Uterus (tissue), 2 donors: ENCODE data around the gene PREB.

Experiments
- CTCF ChIP-seq, 4 experiments: fragments of 200-600 bp in 2 of 4; fragments of 450-650 bp in 2 of 4; sonication (generic) in 2 of 4; IDR thresholded peaks; one replicate each; pipeline ENCODE4 v1.5.1; 2016 to 2019; ENCODE audit warnings: antibody characterized with exemption in 4 of 4, mild to moderate bottlenecking in 2 of 4, moderate library complexity in 1 of 4
- POLR2A ChIP-seq, 2 donors: fragments of 450-650 bp; IDR thresholded peaks; one replicate each; pipeline ENCODE4 v1.6.1; 2016; ENCODE audit warnings: antibody characterized with exemption in 2 of 2, mild to moderate bottlenecking in 1 of 2, moderate library complexity in 1 of 2

- TF ChIP-seq CTCF (IDR thresholded peaks at IDR 0.05) (no peak), POLR2A (IDR thresholded peaks at IDR 0.05) (no peak)
Measured at GRCh38 chr2:27154488-27154887, 20.1 kb upstream of the PREB start.
